ENCODE data around the gene STX11. TPM values are rescaled to one million over a fixed set of nuclear protein-coding genes. Genes with fewer than 3 reads are reported as not detected.
A peak's percentile ranks its signal among the peaks of the same experiment; 100 is the strongest.

The STX11 gene
- total and polyA plus RNA-seq, 8 donors = 2.2 to 11.7 (median 2.6) TPM; not detected in 1

GRCh38 chr6:144152334-144152900 is 2.1 kb downstream of the STX11 start:
- Histone ChIP-seq H3K27me3 (peaks cover 0 to 10% (median 4%) of the 10 kb centered on the region in 3 donors), H3K4me1 (peaks cover 0 to 24% (median 19%) of the 10 kb centered on the region in 4 donors), H3K36me3 (no peaks in the 10 kb centered on the region), H3K9me3 (no peaks in the 10 kb centered on the region), H3K27ac (peak overlapping the region in 2 of 5 donors; percentile 32 to 88), H3K4me3 (no peak overlapping the region)
- intact Hi-C loops (cut with DNase I; ENCODE audit: low total_unique reads) = no loop called here
- TF ChIP-seq POLR2AphosphoS5 (IDR thresholded peaks at IDR 0.05) (no peak), POLR2A (IDR thresholded peaks at IDR 0.05) (no peak), CTCF (IDR thresholded peaks at IDR 0.05) (no peak), EP300 (IDR thresholded peaks at IDR 0.05) (no peak)
- WGBS, 5 donors = 84 to 90% (median 88%) methylated on average over 6 of the region's 6 CpGs
- DNase-seq = no peak

- peak in 1 of 2 donors; percentile 18 for DNase-seq
- H3K4me3 ChIP-seq = no peak overlapping the region
- H3K27ac ChIP-seq = peak overlapping the region in 2 of 5 donors; percentile 32 to 88
- intact Hi-C loops (cut with DNase I; ENCODE audit: low total_unique reads) = no loop called here
- 81 to 92% (median 90%) methylated on average over 5 of the region's 5 CpGs for WGBS, 5 donors
- no peaks in the 10 kb centered on the region for H3K9me3 ChIP-seq
- H3K27me3 ChIP-seq = peaks cover 0 to 10% (median 4%) of the 10 kb centered on the region in 3 donors
- no peaks in the 10 kb centered on the region for H3K36me3 ChIP-seq
- H3K4me1 ChIP-seq = peaks cover 0 to 28% (median 23%) of the 10 kb centered on the region in 4 donors
- TF ChIP-seq POLR2A (IDR thresholded peaks at IDR 0.05) (no peak), CTCF (IDR thresholded peaks at IDR 0.05) (no peak), POLR2AphosphoS5 (IDR thresholded peaks at IDR 0.05) (no peak), EP300 (IDR thresholded peaks at IDR 0.05) (no peak)
Observed at GRCh38 chr6:144153260-144153659, 2.9 kb downstream of the STX11 start.

- intact Hi-C loops (cut with DNase I; ENCODE audit: low total_unique reads) = no loop called here
- DNase-seq = no peak
- no peak overlapping the region for H3K27ac ChIP-seq
- peaks cover 0 to 35% (median 26%) of the 10 kb centered on the region in 4 donors for H3K4me1 ChIP-seq
- no peaks in the 10 kb centered on the region for H3K36me3 ChIP-seq
- WGBS, 5 donors = 97 to 98% (median 98%) methylated on average over 2 of the region's 2 CpGs
- peaks cover 0 to 10% (median 4%) of the 10 kb centered on the region in 3 donors for H3K27me3 ChIP-seq
- TF ChIP-seq CTCF (IDR thresholded peaks at IDR 0.05) = no peak
- no peak for TF ChIP-seq POLR2A (IDR thresholded peaks at IDR 0.05)
- no peaks in the 10 kb centered on the region for H3K9me3 ChIP-seq
- H3K4me3 ChIP-seq = no peak overlapping the region
Observed at GRCh38 chr6:144153971-144154370, 3.7 kb downstream of the STX11 start.

GRCh38 chr6:144155529-144155928 is 5.2 kb downstream of the STX11 start:
- H3K4me1 ChIP-seq = peaks cover 0 to 34% (median 14%) of the 10 kb centered on the region in 4 donors
- intact Hi-C loops (cut with DNase I; ENCODE audit: low total_unique reads) = no loop called here
- 73 to 81% (median 78%) methylated on average over 2 of the region's 2 CpGs for WGBS, 5 donors
- TF ChIP-seq POLR2AphosphoS5 (IDR thresholded peaks at IDR 0.05) (no peak), CTCF (IDR thresholded peaks at IDR 0.05) (no peak), POLR2A (IDR thresholded peaks at IDR 0.05) (no peak), EP300 (IDR thresholded peaks at IDR 0.05) (no peak)
- H3K36me3 ChIP-seq = no peaks in the 10 kb centered on the region
- DNase-seq = no peak
- no peaks in the 10 kb centered on the region for H3K27me3 ChIP-seq
- no peak overlapping the region for H3K27ac ChIP-seq
- no peaks in the 10 kb centered on the region for H3K9me3 ChIP-seq
- H3K4me3 ChIP-seq = no peak overlapping the region

Data from stomach (tissue), 9 donors.